T follicular helper cell (primary cell): ENCODE results near the gene NXPH4.

Source experiments
- DNase-seq: peaks from one replicate; pipeline ENCODE4 v3.0.0-alpha.2; 2020; ENCODE audit warnings: low read depth

Gene NXPH4

GRCh38 chr12:57183939-57184725 lies 32.5 kb upstream of the NXPH4 start:
- DNase-seq = no peak

GRCh38 chr12:57185403-57185802 lies 31.2 kb upstream of the NXPH4 start:
- no peak for DNase-seq

GRCh38 chr12:57185906-57186508 lies 30.6 kb upstream of the NXPH4 start:
- no peak for DNase-seq

- no peak for DNase-seq
Measured at GRCh38 chr12:57187222-57188089, 29.1 kb upstream of the NXPH4 start.

GRCh38 chr12:57188090-57188425 lies 28.5 kb upstream of the NXPH4 start:
- DNase-seq = no peak

GRCh38 chr12:57190037-57190436 lies 26.6 kb upstream of the NXPH4 start:
- no peak for DNase-seq

GRCh38 chr12:57190821-57191220 lies 25.8 kb upstream of the NXPH4 start:
- no peak for DNase-seq

GRCh38 chr12:57191410-57191809 lies 25.2 kb upstream of the NXPH4 start:
- no peak for DNase-seq

- DNase-seq = no peak
Measured at GRCh38 chr12:57192920-57193319, 23.7 kb upstream of the NXPH4 start.

- no peak for DNase-seq
Measured at GRCh38 chr12:57193706-57194245, 22.8 kb upstream of the NXPH4 start.

- DNase-seq = no peak
Measured at GRCh38 chr12:57194253-57194652, 22.3 kb upstream of the NXPH4 start.

- DNase-seq = no peak
Measured at GRCh38 chr12:57195186-57195585, 21.4 kb upstream of the NXPH4 start.

- DNase-seq = no peak
Measured at GRCh38 chr12:57195611-57196371, 20.8 kb upstream of the NXPH4 start.

- no peak for DNase-seq
Measured at GRCh38 chr12:57196439-57196838, 20.2 kb upstream of the NXPH4 start.

- no peak for DNase-seq
Measured at GRCh38 chr12:57196956-57197355, 19.6 kb upstream of the NXPH4 start.

GRCh38 chr12:57198329-57198728 lies 18.3 kb upstream of the NXPH4 start:
- DNase-seq = no peak

- DNase-seq = no peak
Measured at GRCh38 chr12:57199191-57199590, 17.4 kb upstream of the NXPH4 start.

- no peak for DNase-seq
Measured at GRCh38 chr12:57200497-57200896, 16.1 kb upstream of the NXPH4 start.

- no peak for DNase-seq
Measured at GRCh38 chr12:57201219-57201618, 15.4 kb upstream of the NXPH4 start.

GRCh38 chr12:57201631-57202030 lies 15.0 kb upstream of the NXPH4 start:
- no peak for DNase-seq

GRCh38 chr12:57202321-57202720 lies 14.3 kb upstream of the NXPH4 start:
- no peak for DNase-seq

- DNase-seq = no peak
Measured at GRCh38 chr12:57203201-57203600, 13.4 kb upstream of the NXPH4 start.
